Heart left ventricle (tissue), 16 donors: ENCODE data around the gene ZNF594. TPM values are rescaled to one million over a fixed set of nuclear protein-coding genes. Genes with fewer than 3 reads are reported as not detected.
"Not testable (repeated sequence)": the region's sequence is repeated elsewhere in the genome, so short reads cannot be mapped to it uniquely, and the experiment has no call there.

Experiments used
- ATAC-seq, 4 donors: fragments of 200-7000 bp; cut with Tn5 transposase; one replicate each; pipeline ENCODE4 v1.9.1; 2020 to 2022; ENCODE audit warnings: moderate library complexity in 4 of 4, mild to moderate bottlenecking in 3 of 4, moderate number of reproducible peaks in 1 of 4
- DNase-seq, 5 donors: peaks; one replicate each; pipeline ENCODE4 v3.0.0-alpha.2; 2020
- H3K27ac ChIP-seq, 12 donors: fragments of 200-600 bp; sonication (generic) in 4 of 12; one replicate each; pipeline versions ENCODE4 v1.5.0 to v1.8.0; 2016 to 2022; ENCODE audit warnings: mild to moderate bottlenecking in 2 of 12
- H3K27me3 ChIP-seq, 9 donors: fragments of 200-600 bp; sonication (generic) in 2 of 9; one replicate each; pipeline versions ENCODE4 v1.5.1 to v1.8.0; 2016 to 2022; ENCODE audit warnings: mild to moderate bottlenecking in 3 of 9
- H3K36me3 ChIP-seq, 9 donors: fragments of 200-600 bp; sonication (generic) in 2 of 9; one replicate each; pipeline versions ENCODE4 v1.5.0 to v1.8.0; 2018 to 2022; ENCODE audit warnings: mild to moderate bottlenecking in 2 of 9
- H3K4me1 ChIP-seq, 12 donors: fragments of 200-600 bp; sonication (generic) in 4 of 12; one replicate each; pipeline versions ENCODE4 v1.5.0 to v1.8.0; 2016 to 2022; ENCODE audit warnings: mild to moderate bottlenecking in 3 of 12
- H3K4me3 ChIP-seq, 12 donors: fragments of 200-600 bp; sonication (generic) in 4 of 12; one replicate each; pipeline versions ENCODE4 v1.5.0 to v1.8.0; 2017 to 2022; ENCODE audit warnings: mild to moderate bottlenecking in 9 of 12, moderate library complexity in 4 of 12
- H3K9me3 ChIP-seq, 12 donors: fragments of 200-600 bp; sonication (generic) in 4 of 12; one replicate each; pipeline versions ENCODE4 v1.5.0 to v1.8.0; 2016 to 2022; ENCODE audit warnings: mild to moderate bottlenecking in 1 of 12
- CTCF ChIP-seq, 12 donors: fragments of 200-600 bp; sonication (generic) in 4 of 12; IDR thresholded peaks; one replicate each; pipeline versions ENCODE4 v1.5.0 to v1.8.0; 2018 to 2022; ENCODE audit warnings: antibody characterized with exemption in 12 of 12, mild to moderate bottlenecking in 5 of 12
- POLR2A ChIP-seq, 2 donors: fragments of 450-650 bp; IDR thresholded peaks; one replicate each; pipeline ENCODE4 v1.6.1; 2017; ENCODE audit warnings: antibody characterized with exemption in 2 of 2, mild to moderate bottlenecking in 2 of 2, moderate library complexity in 2 of 2
- WGBS, 4 donors: extraction: QIAGEN DNeasy Blood & Tissue Kit in 2 of 4; methylation state at CpG; one replicate each; pipeline versions ENCODE4 v1.1.5 to v1.1.7; 2013 to 2018; 5-methylcytosine and 5-hydroxymethylcytosine counted together
- intact Hi-C, 10 donors: fragments of 100-400 bp; cut with DNase I; formaldehyde crosslinking; loops; one replicate each; pipeline versions ENCODE4 v1.11.1 to v1.14.2; 2022
- polyA plus RNA-seq, 2 donors: library from polyadenylated mRNA; stranded (reverse); fragments of 200-250 nt; gene quantifications; one replicate each; pipeline ENCODE4 v1.2.3, GENCODE V29; 2013
- total RNA-seq, 9 donors: library from RNA; depleted of rRNA in 2 of 9; stranded (reverse); fragments of >200 nt in 2 of 9; fragmentation: NEBNext Ultra II Directional in 3 of 9; extraction: Animal tissue kit (Norgen Biotek cat#: 25700) in 3 of 9; gene quantifications; one replicate each; pipeline versions ENCODE4 v1.1.0 to v1.2.4, GENCODE V29; 2016 to 2023
- donor health status: ischemic (EF 13 %, LVEDD 7.1; RV severe dilation, severe dysfunction).
- donor health status: healthy with polysubstance abuse.
- donor health status: DM: no; HTN: yes; CAD: no.
- donor health status: DM: no; HTN: no; CAD: no.
- donor health status: ischemic (EF 25% LVEDD 6.9; RV normal size, moderate dysfunction).
- donor health status: ischemic (EF 25% LVEDD 5.7; RV mildly dilated, moderate dysfunction).
- donor health status: healthy.
- donor health status: DM: yes; HTN: yes; CAD: no.
- donor health status: ischemic (EF 35%, LVEDD 5.7; RV mildly dilated, moderate dysfunction).
- donor health status: nonischemic (EF 11% LVEDD 7.7; RV severe dilation, severe dysfunction).
- donor health status: DM: yes; HTN: yes; CAD: no.
- donor health status: PGD.
- donor health status: ischemic (EF 29% LVEDD 5.4; RV normal size, mild dysfunction).
- donor health status: nonischemic (EF 23%, LVEDD 6.1; RV moderate dilation, normal function).

The ZNF594 gene
- total and polyA plus RNA-seq, 11 donors, result 3.2 to 9.3 (median 5.8) TPM

GRCh38 chr17:5182597-5183409 is 8.9 kb downstream of the ZNF594 start:
- no peak for TF ChIP-seq POLR2A (IDR thresholded peaks at IDR 0.05)
- TF ChIP-seq CTCF (IDR thresholded peaks at IDR 0.05), result no peak
- intact Hi-C loops, result no loop called here
- H3K4me3 ChIP-seq, result no peak overlapping the region
- no peak overlapping the region for H3K27ac ChIP-seq
- 98 to 100% (median 98%) methylated on average over 6 of the region's 6 CpGs for WGBS, 4 donors
- ATAC-seq (no peak), DNase-seq (no peak)
- no peaks in the 10 kb centered on the region for H3K4me1 ChIP-seq
- H3K27me3 ChIP-seq, result no peaks in the 10 kb centered on the region
- peaks cover 16 to 100% (median 90%) of the 10 kb centered on the region in 12 donors for H3K9me3 ChIP-seq
- peaks cover 0 to 62% (median 6%) of the 10 kb centered on the region in 9 donors for H3K36me3 ChIP-seq

- ATAC-seq (no peak), DNase-seq (no peak)
- Histone ChIP-seq H3K9me3 (peaks cover 16 to 100% (median 92%) of the 10 kb centered on the region in 12 donors), H3K36me3 (peaks cover 0 to 62% (median 5%) of the 10 kb centered on the region in 9 donors), H3K27me3 (no peaks in the 10 kb centered on the region), H3K4me1 (no peaks in the 10 kb centered on the region), H3K4me3 (no peak overlapping the region), H3K27ac (no peak overlapping the region)
- TF ChIP-seq POLR2A (IDR thresholded peaks at IDR 0.05), result no peak
- TF ChIP-seq CTCF (IDR thresholded peaks at IDR 0.05), result no peak
- intact Hi-C loops, result no loop called here
- 95 to 98% (median 96%) methylated on average over 10 of the region's 10 CpGs for WGBS, 4 donors
Observed at GRCh38 chr17:5181509-5182305, 10.0 kb downstream of the ZNF594 start.

- Histone ChIP-seq H3K9me3 (peaks cover 16 to 98% (median 75%) of the 10 kb centered on the region in 12 donors), H3K4me3 (no peak overlapping the region), H3K27me3 (no peaks in the 10 kb centered on the region), H3K27ac (no peak overlapping the region), H3K4me1 (no peaks in the 10 kb centered on the region), H3K36me3 (peaks cover 0 to 68% (median 11%) of the 10 kb centered on the region in 9 donors)
- ATAC-seq (no peak), DNase-seq (no peak)
- TF ChIP-seq POLR2A (IDR thresholded peaks at IDR 0.05), result no peak
- no peak for TF ChIP-seq CTCF (IDR thresholded peaks at IDR 0.05)
- intact Hi-C loops, result no loop called here
- 93 to 97% (median 96%) methylated on average over 12 of the region's 12 CpGs for WGBS, 4 donors
Observed at GRCh38 chr17:5179003-5179402, 12.7 kb downstream of the ZNF594 start.

- H3K4me3 ChIP-seq, H3K4me1 ChIP-seq, H3K27me3 ChIP-seq, intact Hi-C loops, DNase-seq, H3K27ac ChIP-seq, ATAC-seq: not testable (repeated sequence)
- 90 to 99% (median 95%) methylated on average over 3 to 7 of the region's 7 CpGs for WGBS, 4 donors
- Histone ChIP-seq H3K9me3 (peaks cover under 1 to 73% (median 40%) of the 10 kb centered on the region in 12 donors), H3K36me3 (peaks cover 0 to 41% (median 8%) of the 10 kb centered on the region in 9 donors)
Observed at GRCh38 chr17:5175027-5175426, 16.6 kb downstream of the ZNF594 start.

- H3K4me1 ChIP-seq, H3K4me3 ChIP-seq, ATAC-seq, H3K9me3 ChIP-seq, H3K27me3 ChIP-seq, H3K36me3 ChIP-seq, intact Hi-C loops, DNase-seq: not testable (repeated sequence)
- H3K27ac ChIP-seq, result peak overlapping the region in 1 of 12 donors; percentile 16
- WGBS, 4 donors, result 60 to 76% (median 65%) methylated on average over 5 to 7 of the region's 7 CpGs
Observed at GRCh38 chr17:5165791-5166564, 25.7 kb downstream of the ZNF594 start.
